Testis (tissue), 2 donors: Measurements from ENCODE around the gene SLC4A3.

Source experiments
- CTCF ChIP-seq, 3 experiments: fragments of 450-650 bp in 2 of 3; fragments of 200-600 bp in 1 of 3; sonication (generic) in 1 of 3; IDR thresholded peaks; one replicate each; pipeline ENCODE4 v1.5.1; 2016 to 2019; ENCODE audit warnings: antibody characterized with exemption in 3 of 3, mild to moderate bottlenecking in 2 of 3, moderate library complexity in 1 of 3
- POLR2A ChIP-seq: fragments of 450-650 bp; IDR thresholded peaks from one replicate; pipeline ENCODE4 v1.6.1; 2017; ENCODE audit warnings: antibody characterized with exemption, mild to moderate bottlenecking, moderate library complexity

GRCh38 chr2:219638217-219638947 lies 11.0 kb downstream of the SLC4A3 start:
- TF ChIP-seq CTCF (IDR thresholded peaks at IDR 0.05), result no peak
- no peak for TF ChIP-seq POLR2A
